Fibroblast of mammary gland (primary cell): ENCODE measurements around the gene LOC128125822.
"Not testable (repeated sequence)": the region's sequence is repeated elsewhere in the genome, so short reads cannot be mapped to it uniquely, and the experiment has no call there.

ENCODE experiments used
- DNase-seq: peaks from one replicate; pipeline ENCODE4 v3.0.0-alpha.2; 2010; ENCODE audit warnings: low read depth
- H3K4me3 ChIP-seq: 2 replicates; pipeline ENCODE4 v1.5.1; 2011; ENCODE audit warnings: low read depth, mild to moderate bottlenecking, low read length, moderate library complexity; ENCODE audit not compliant: control insufficient read depth
- CTCF ChIP-seq: conservative IDR thresholded peaks from 2 replicates; pipeline ENCODE4 v1.5.1; 2011; ENCODE audit warnings: low read depth, low read length, inconsistent platforms; ENCODE audit not compliant: control insufficient read depth, insufficient read depth

The LOC128125822 gene

GRCh38 chr6:63572044-63572746 is at the start of gene LOC128125822, which contains the start of gene PTP4A1:
LOC128125822 (plus strand) TSS chr6:63572480.
PTP4A1 (plus strand) TSS chr6:63572480; CDS start chr6:63576881, 4,401 bp downstream.
- H3K4me3 ChIP-seq, result peak within 1 kb of the TSS; percentile 84
- TF ChIP-seq CTCF, result no peak
- peak; percentile 96 for DNase-seq

- H3K4me3 ChIP-seq, result not testable (repeated sequence)
- DNase-seq, result peak; percentile 56
Observed at GRCh38 chr6:63522911-63523287, 49.4 kb upstream of the LOC128125822 start.

- DNase-seq, result no peak
- no peak overlapping the region for H3K4me3 ChIP-seq
- no peak for TF ChIP-seq CTCF
Observed at GRCh38 chr6:63523630-63524029, 48.6 kb upstream of the LOC128125822 start.

- H3K4me3 ChIP-seq, result no peak overlapping the region
- no peak for DNase-seq
- TF ChIP-seq CTCF, result no peak
Observed at GRCh38 chr6:63525186-63525878, 46.9 kb upstream of the LOC128125822 start.

- no peak for TF ChIP-seq CTCF
Observed at GRCh38 chr6:63526931-63527330, 45.3 kb upstream of the LOC128125822 start.

GRCh38 chr6:63527658-63528514 is 44.4 kb upstream of the LOC128125822 start:
- peak; percentile 100 for DNase-seq
- no peak for TF ChIP-seq CTCF
- H3K4me3 ChIP-seq, result no peak overlapping the region

More at GRCh38 chr6:63526931-63527330, 45.3 kb upstream of the LOC128125822 start:
- DNase-seq, result no peak
- H3K4me3 ChIP-seq, result no peak overlapping the region
